B cell (primary cell): ENCODE results near the gene EYS. TPM values are rescaled to one million over a fixed set of nuclear protein-coding genes. Genes with fewer than 3 reads are reported as not detected.

ENCODE experiments used
- ATAC-seq: fragments of 200-7000 bp; cut with Tn5 transposase; one replicate; pipeline ENCODE4 v1.10.0; 2021; ENCODE audit warnings: low read depth, mild to moderate bottlenecking, moderate number of reproducible peaks, moderate library complexity
- CTCF ChIA-PET: fragments of 350-600 bp; sonication (Branson Sonifier 250); formaldehyde crosslinking; loops from one replicate; lab custom pipeline; 2021; ENCODE audit warnings: antibody characterized with exemption, inconsistent platforms; lab: Charles Lee
- POLR2A ChIA-PET: fragments of 350-600 bp; sonication (Branson Sonifier 250); formaldehyde crosslinking; loops from one replicate; lab custom pipeline; 2021; ENCODE audit warnings: antibody characterized with exemption; lab: Charles Lee
- DNase-seq: peaks from one replicate; pipeline ENCODE4 v3.0.0; 2013
- H2AFZ ChIP-seq: 2 replicates; pipeline ENCODE4 v1.6.1; 2012; ENCODE audit warnings: mild to moderate bottlenecking, low read depth, low read length; ENCODE audit not compliant: insufficient read depth, poor library complexity, severe bottlenecking
- H3K27ac ChIP-seq, 2 donors: 1 replicate in 1 of 2; 2 replicates in 1 of 2; pipeline ENCODE4 v1.5.1; 2012 to 2013; ENCODE audit warnings: low read length in 2 of 2, mild to moderate bottlenecking in 2 of 2, moderate library complexity in 1 of 2
- H3K27me3 ChIP-seq, 4 experiments: fragments of 200-600 bp in 1 of 4; sonication (generic) in 1 of 4; replicated peaks in 1 of 4; 1 replicate in 2 of 4; 2 replicates in 2 of 4; pipeline versions ENCODE4 v1.6.1 to v1.7.0; 2013 to 2016; ENCODE audit warnings: low read length in 3 of 4, mild to moderate bottlenecking in 2 of 4, mixed read lengths in 1 of 4, moderate library complexity in 1 of 4; ENCODE audit not compliant: insufficient read depth in 4 of 4, control insufficient read depth in 3 of 4; ENCODE audit errors: control extremely low read depth in 1 of 4
- H3K36me3 ChIP-seq, 2 experiments: replicated peaks in 1 of 2; 1 replicate in 1 of 2; 2 replicates in 1 of 2; pipeline versions ENCODE4 v1.6.1 to v1.7.1; 2013; ENCODE audit warnings: low read length in 1 of 2; ENCODE audit not compliant: insufficient read depth in 2 of 2, control insufficient read depth in 1 of 2; ENCODE audit errors: control extremely low read depth in 1 of 2, extremely low read depth in 1 of 2
- H3K4me1 ChIP-seq, 2 donors: fragments of 200-600 bp in 1 of 2; sonication (generic) in 1 of 2; 1 replicate in 1 of 2; 2 replicates in 1 of 2; pipeline versions ENCODE4 v1.5.1 to v1.6.1; 2013 to 2017; ENCODE audit warnings: low read length in 2 of 2; ENCODE audit not compliant: control insufficient read depth in 2 of 2, insufficient read depth in 2 of 2
- H3K4me2 ChIP-seq: replicated peaks from 2 replicates; pipeline ENCODE3; 2012; ENCODE audit warnings: mild to moderate bottlenecking, low read depth, low read length; ENCODE audit not compliant: poor library complexity, severe bottlenecking
- H3K4me3 ChIP-seq, 5 experiments: fragments of 200-600 bp in 1 of 5; sonication (generic) in 1 of 5; 1 replicate in 3 of 5; 2 replicates in 2 of 5; pipeline versions ENCODE4 v1.5.1 to v1.7.0; 2011 to 2016; ENCODE audit warnings: low read length in 4 of 5, mild to moderate bottlenecking in 4 of 5, low read depth in 2 of 5, control low read depth in 1 of 5, moderate library complexity in 1 of 5; ENCODE audit not compliant: insufficient read depth in 1 of 5; ENCODE audit errors: control extremely low read depth in 1 of 5, extremely low read depth in 1 of 5
- H3K79me2 ChIP-seq: fragments of 200-600 bp; sonication (generic); one replicate; pipeline ENCODE4 v1.6.0; 2016; ENCODE audit warnings: low read length; ENCODE audit not compliant: control insufficient read depth, insufficient read depth
- H3K9ac ChIP-seq: fragments of 200-600 bp; sonication (generic); 2 replicates; pipeline ENCODE4 v1.6.1; 2017; ENCODE audit warnings: mild to moderate bottlenecking, low read length, moderate library complexity
- H3K9me3 ChIP-seq, 3 donors: one replicate each; pipeline versions ENCODE4 v1.6.1 to v1.7.1; 2013; ENCODE audit warnings: low read length in 2 of 3; ENCODE audit not compliant: control insufficient read depth in 2 of 3, insufficient read depth in 1 of 3; ENCODE audit errors: control extremely low read depth in 1 of 3
- H4K20me1 ChIP-seq: 2 replicates; pipeline ENCODE4 v1.6.0; 2012; ENCODE audit warnings: mild to moderate bottlenecking, low read length; ENCODE audit not compliant: insufficient read depth, control insufficient read depth, poor library complexity, severe bottlenecking
- H3K27ac Mint-ChIP-seq: one replicate; pipeline ENCODE4 v1.8.0; 2021; ENCODE audit warnings: mixed read lengths
- H3K27me3 Mint-ChIP-seq: one replicate; pipeline ENCODE4 v1.8.0; 2021; ENCODE audit warnings: mixed read lengths
- H3K4me1 Mint-ChIP-seq: one replicate; pipeline ENCODE4 v1.8.0; 2021; ENCODE audit warnings: mixed read lengths
- H3K4me3 Mint-ChIP-seq: one replicate; pipeline ENCODE4 v1.8.0; 2021; ENCODE audit warnings: mixed read lengths
- H3K9me3 Mint-ChIP-seq: one replicate; pipeline ENCODE4 v1.8.0; 2022; ENCODE audit warnings: mixed read lengths; ENCODE audit not compliant: insufficient read depth
- EZH2 ChIP-seq: IDR thresholded peaks from 2 replicates; pipeline ENCODE4 v1.6.1; 2012; ENCODE audit warnings: borderline replicate concordance, low read depth, mild to moderate bottlenecking, moderate library complexity, low read length; ENCODE audit not compliant: insufficient read depth, poor library complexity, severe bottlenecking
- WGBS: methylation state at CpG from one replicate; pipeline ENCODE4 v1.1.5; 2013; ENCODE audit warnings: missing lambda C conversion rate; ENCODE audit not compliant: insufficient coverage; 5-methylcytosine and 5-hydroxymethylcytosine counted together
- intact Hi-C: fragments of 100-400 bp; cut with micrococcal nuclease; formaldehyde crosslinking; loops from one replicate; pipeline ENCODE4 v1.10.0; 2022
- polyA plus RNA-seq: library from polyadenylated mRNA; depleted of rRNA; stranded (reverse); fragments of >200 nt; gene quantifications from 2 replicates; pipeline ENCODE4 v1.2.3, GENCODE V29; 2012
- total RNA-seq, 2 donors: library from RNA; stranded (reverse); fragments of 120-200 nt in 1 of 2; gene quantifications; 1 replicate in 1 of 2; 2 replicates in 1 of 2; pipeline versions ENCODE4 v1.2.3 to v1.2.4, GENCODE V29; 2013 to 2022
- TF ChIP-seq, protein P1 (sequence below): fragments of 200-600 bp; IDR thresholded peaks from one replicate; pipeline ENCODE4 v1.8.0; 2022; ENCODE audit warnings: antibody characterized with exemption, mild to moderate bottlenecking

The EYS gene
- total and polyA plus RNA-seq, 2 donors (not counting 1 experiment from before 2014, with no cell fraction given): not detected

DNA sequence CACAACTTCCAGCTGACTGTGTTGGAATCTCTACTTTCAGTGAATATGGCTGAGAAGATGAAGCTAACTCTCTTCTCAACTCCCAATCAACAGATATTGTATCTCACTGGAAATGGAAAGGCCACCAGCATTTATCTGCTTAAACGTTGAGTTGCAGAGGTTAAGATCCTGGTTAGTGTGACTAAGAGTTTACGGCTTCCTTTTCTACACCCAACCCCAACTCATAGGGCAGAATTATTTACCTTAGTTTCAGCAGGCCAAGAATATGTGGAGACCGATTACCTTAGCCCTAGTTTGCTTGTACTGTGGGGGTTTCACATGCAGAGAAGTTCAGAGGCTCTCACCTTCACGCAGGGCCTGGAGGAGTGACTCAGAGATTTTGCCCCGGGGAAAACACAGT lies 1026.6 kb downstream of the EYS start:
- intact Hi-C loops: no loop called here
- no peaks in the 10 kb centered on the region for H4K20me1 ChIP-seq
- Mint-ChIP-seq H3K4me3 (no peak overlapping the region), H3K27me3 (no peaks in the 10 kb centered on the region), H3K4me1 (no peaks in the 10 kb centered on the region), H3K27ac (no peak overlapping the region), H3K9me3 (peaks cover 5% of the 10 kb centered on the region)
- no peak overlapping the region for H2AFZ ChIP-seq
- no peaks in the 10 kb centered on the region for H3K36me3 ChIP-seq
- no peak for ATAC-seq
- H3K27ac ChIP-seq: no peak overlapping the region
- no peaks in the 10 kb centered on the region for H3K79me2 ChIP-seq
- ChIA-PET POLR2A (no interaction called here), CTCF (no interaction called here)
- H3K4me1 ChIP-seq: no peaks in the 10 kb centered on the region
- H3K9me3 ChIP-seq: peaks cover 0 to 10% (median 0%) of the 10 kb centered on the region in 3 donors
- H3K4me2 ChIP-seq: no peak overlapping the region
- H3K9ac ChIP-seq: no peak overlapping the region
- TF ChIP-seq EZH2: no peak
- TF ChIP-seq, protein P1, sequence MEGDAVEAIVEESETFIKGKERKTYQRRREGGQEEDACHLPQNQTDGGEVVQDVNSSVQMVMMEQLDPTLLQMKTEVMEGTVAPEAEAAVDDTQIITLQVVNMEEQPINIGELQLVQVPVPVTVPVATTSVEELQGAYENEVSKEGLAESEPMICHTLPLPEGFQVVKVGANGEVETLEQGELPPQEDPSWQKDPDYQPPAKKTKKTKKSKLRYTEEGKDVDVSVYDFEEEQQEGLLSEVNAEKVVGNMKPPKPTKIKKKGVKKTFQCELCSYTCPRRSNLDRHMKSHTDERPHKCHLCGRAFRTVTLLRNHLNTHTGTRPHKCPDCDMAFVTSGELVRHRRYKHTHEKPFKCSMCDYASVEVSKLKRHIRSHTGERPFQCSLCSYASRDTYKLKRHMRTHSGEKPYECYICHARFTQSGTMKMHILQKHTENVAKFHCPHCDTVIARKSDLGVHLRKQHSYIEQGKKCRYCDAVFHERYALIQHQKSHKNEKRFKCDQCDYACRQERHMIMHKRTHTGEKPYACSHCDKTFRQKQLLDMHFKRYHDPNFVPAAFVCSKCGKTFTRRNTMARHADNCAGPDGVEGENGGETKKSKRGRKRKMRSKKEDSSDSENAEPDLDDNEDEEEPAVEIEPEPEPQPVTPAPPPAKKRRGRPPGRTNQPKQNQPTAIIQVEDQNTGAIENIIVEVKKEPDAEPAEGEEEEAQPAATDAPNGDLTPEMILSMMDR: no peak
- no peak overlapping the region for H3K4me3 ChIP-seq
- no peaks in the 10 kb centered on the region for H3K27me3 ChIP-seq
- DNase-seq: no peak
- WGBS: 80% methylated on average over 1 of the region's 5 CpGs

DNA sequence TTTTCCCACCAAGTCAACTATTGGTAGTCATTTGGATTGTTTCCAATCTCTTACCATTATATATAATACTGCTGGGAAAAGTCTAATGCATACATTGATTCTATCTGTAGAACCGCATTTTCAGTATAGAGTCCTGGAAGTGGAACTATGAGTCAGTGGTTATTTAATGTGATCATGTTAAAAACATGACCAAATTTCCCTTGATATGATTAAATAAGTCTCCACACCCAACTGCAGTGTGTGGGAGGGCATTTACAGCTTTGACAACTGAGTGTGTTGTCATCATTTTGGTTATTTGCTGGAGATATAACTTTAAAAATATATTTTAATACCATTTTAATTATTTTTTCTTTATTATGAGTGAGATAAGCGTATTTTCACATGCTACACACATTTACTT lies 1027.6 kb downstream of the EYS start:
- ChIA-PET POLR2A (no interaction called here), CTCF (no interaction called here)
- H3K4me1 Mint-ChIP-seq: no peaks in the 10 kb centered on the region
- H3K79me2 ChIP-seq: no peaks in the 10 kb centered on the region
- no peak overlapping the region for H3K27ac ChIP-seq
- WGBS: no CpG with 5 or more reads among the region's 2 CpGs
- H3K27ac Mint-ChIP-seq: no peak overlapping the region
- no peaks in the 10 kb centered on the region for H4K20me1 ChIP-seq
- H3K9ac ChIP-seq: no peak overlapping the region
- no peak for DNase-seq
- H3K27me3 Mint-ChIP-seq: no peaks in the 10 kb centered on the region
- H3K9me3 Mint-ChIP-seq: peaks cover 5% of the 10 kb centered on the region
- H3K4me3 Mint-ChIP-seq: no peak overlapping the region
- H3K4me1 ChIP-seq: no peaks in the 10 kb centered on the region
- ATAC-seq: no peak
- H3K9me3 ChIP-seq: peaks cover 0 to 10% (median 0%) of the 10 kb centered on the region in 3 donors
- H2AFZ ChIP-seq: no peak overlapping the region
- no peak for TF ChIP-seq EZH2
- TF ChIP-seq, protein P1: no peak
- no peaks in the 10 kb centered on the region for H3K27me3 ChIP-seq
- H3K36me3 ChIP-seq: no peaks in the 10 kb centered on the region
- intact Hi-C loops: no loop called here
- no peak overlapping the region for H3K4me3 ChIP-seq
- H3K4me2 ChIP-seq: no peak overlapping the region
